ENCODE data around the gene PTGDS.

PTGDS gene

DNA sequence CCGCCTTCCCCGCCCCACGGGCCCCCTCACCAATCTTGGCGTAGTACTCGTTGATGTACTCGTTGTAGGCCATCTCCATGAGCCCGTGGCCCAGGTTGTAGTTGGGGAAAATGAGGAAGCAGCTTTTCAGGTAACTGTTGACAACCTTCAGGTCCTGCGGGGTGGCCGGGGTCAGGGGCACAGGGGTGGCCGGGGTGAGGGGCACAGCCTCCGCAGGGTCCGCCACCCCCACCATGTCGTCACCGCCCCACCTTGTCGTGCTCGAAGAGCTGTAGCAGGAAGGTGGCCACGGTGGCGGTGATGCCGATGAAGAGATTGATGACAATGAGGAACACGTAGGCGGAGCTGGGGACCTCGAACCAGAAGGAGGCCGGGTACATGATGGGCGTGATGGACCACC, 33.9 kb downstream of the PTGDS start:
- DNase-seq (ENCODE audit: low read depth), result no peak

DNA sequence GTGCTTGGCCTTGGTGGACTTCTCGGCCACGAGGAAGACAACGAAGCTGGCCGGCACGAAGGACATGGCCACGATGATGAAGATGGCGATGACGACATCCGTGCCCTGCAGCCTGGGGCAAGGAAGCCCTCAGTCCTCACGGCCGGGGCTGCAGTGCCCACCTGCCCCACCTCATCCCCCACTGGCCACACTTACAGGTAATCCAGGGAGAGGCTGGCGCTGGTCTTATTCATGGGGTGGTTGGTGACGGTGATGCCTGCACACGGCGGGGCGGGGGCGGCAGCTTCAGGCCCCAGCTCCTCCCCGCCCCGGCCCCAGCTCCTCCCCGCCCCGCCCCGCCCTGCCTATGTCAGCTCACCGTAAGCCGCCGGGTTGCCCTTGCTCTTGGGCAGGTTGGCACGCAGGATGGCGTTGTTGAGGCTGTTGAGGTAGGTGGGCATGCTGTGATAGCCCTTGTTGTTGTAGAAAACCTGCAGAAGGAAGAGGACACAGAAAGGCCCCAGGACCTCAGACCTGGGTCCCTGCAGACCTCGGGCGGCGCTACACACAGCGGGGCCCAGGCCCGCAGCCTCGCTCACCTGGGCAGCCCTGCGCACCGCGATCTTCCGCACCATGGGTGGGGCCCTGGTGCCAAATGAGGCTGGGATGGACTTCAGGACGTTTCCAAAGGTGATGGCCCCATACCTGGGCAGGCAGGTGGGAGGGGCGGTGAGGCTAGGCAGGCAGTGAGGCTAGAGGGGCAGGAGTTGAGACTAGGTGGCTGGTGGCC, 34.8 kb downstream of the PTGDS start:
- no peak for DNase-seq (ENCODE audit: low read depth)

DNA sequence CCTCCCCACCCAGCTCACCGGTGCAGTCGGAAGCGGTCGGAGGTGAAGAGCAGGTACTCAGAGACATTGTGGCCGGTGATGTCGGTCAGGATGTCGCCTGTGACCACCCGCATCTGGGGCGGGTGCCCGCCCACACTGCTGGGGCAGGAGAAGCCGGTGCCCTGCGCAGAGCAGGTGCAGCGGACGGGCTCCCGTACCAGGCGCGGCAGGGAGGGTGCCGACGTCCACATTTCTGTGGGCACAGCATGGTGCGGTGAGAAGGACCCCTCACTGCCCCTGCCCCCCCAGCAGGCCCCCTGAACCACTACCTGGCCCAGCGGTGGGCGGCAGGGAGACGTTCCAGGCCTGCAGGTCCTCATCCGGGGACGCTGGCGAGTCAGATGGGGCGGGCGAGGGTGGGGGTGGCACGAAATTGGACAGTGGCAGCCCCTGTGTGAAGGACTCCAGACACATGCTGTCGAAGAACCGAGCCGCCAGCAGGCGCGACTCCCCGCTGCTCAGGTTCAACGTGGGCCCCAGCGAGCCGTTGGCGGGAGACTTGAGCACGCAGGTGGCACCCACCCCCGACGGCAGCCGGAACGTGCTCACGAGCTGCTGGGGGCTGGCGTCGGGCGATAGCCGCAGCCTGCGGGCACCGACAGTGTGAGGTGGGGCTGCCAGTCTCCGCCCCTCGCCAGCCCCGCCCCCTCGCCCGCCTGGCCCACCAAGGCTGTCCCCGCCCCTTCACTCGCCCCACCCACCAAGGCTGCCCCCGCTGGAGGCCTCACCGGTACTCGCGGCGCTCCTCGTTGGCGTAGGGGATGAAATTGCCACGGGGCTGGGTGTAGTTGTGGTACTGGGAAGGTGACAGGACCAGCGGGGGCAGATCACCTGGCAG, 35.6 kb downstream of the PTGDS start:
- DNase-seq (ENCODE audit: low read depth), result no peak

DNA sequence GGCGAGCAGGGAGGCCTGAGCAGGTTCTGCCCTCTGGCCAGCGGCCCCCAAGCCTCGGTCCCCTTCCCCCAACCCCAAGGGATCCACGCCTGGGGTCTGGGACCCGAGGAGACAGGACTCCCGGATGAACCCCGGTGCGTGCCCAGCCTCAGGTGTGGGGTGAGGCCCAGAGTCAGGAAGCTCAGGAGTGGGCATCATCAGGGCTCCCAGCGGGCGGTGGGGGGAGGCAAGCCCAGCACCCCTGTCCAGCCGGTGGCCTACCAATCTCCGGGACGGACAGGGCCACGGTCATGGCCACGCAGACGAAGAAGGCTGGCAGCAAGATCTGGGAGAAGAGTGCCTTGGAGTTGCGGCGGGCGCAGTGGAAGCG, 36.3 kb downstream of the PTGDS start:
- no peak for DNase-seq (ENCODE audit: low read depth)

DNA sequence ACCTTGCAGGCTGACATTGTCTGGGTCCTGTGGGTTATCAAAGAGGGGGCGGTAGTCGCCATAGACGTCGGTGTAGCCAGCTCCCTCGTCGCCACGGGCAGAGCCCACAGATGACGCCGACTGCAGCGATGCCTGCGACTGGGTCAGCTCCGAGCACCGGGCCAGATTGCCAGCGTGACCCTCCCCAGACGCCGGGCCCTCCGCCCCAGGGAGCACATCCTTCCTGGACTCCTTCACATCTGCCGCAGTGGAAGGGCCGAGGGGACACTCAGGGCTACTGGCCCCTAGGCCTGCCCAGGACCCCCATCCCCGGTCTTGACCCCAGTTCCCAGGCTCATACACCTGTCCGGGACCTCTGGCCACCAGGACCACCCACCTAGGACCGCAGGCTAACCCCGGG, 36.9 kb downstream of the PTGDS start:
- no peak for DNase-seq (ENCODE audit: low read depth)

DNA sequence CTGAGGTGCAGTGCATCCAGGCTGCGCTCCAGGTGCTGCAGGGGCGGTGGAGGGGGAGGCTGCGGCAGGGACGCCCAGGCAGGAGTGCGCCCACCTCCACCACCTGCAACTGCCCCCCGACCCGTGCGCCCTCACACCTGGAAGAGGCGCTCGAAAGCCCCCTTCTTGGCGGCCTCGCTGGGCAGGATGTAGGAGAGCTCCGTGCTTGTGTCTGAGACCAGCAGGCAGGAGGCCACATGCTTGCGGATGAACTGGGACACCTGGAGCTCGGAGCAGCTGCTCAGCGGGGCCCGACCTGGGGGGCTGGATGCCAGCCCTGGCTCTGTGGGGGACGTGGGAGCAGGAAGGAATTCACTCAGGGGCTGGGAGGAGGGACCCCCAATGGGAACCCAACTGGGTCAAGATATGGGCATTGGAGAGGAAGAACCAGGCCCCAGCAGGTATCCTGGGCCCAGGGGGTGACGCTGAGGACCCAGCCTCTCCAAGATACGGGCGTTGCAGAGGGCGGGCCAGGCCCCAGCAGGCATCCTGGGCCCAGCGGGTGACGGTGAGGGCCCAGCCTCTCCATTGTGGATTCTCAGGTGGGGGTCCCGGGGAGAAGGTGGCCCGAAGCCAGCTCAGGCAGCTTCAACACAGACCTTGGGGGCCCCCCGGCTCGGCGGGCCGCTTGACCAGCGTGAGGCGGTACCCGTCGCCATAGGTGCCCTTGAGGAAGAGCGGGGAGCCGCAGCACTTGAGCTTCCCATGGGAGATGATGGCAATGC, 37.7 kb downstream of the PTGDS start:
- no peak for DNase-seq (ENCODE audit: low read depth)

DNA sequence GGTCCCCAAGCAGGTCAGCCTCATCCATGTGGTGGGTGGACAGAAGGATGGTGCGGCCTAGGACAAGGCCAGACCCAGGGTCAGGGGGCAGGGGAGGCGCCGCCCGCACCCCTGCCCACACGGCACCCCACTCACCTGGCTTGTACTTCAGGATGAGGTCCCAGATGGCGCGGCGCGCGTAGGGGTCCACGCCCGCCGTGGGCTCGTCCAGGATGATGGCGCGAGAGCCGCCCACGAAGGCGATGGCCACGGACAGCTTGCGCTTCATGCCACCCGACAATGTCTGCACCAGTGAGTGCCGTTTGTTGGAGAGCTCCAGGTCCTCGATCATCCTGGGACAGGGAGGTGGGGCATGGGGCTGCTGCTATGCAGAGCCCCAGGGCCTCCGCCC, 38.2 kb downstream of the PTGDS start:
- no peak for DNase-seq (ENCODE audit: low read depth)

DNA sequence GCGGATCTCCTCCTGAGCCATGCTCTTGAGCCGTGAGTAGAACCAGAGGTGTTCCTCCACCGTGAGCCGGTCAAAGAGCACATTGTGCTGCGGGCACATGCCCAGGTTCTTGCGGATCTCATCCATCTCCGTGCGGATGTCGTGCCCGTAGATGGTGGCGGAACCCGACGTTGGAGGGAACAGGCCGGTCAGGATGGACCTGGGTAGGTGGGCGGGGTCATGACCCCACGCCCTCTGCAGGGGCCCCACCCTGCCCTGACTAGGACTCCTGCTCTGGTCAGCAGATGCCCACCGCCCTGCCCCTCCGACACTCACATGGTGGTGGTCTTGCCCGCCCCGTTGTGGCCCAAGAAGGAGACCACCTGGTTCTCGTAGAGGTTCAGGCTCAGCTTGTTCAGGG, 38.7 kb downstream of the PTGDS start:
- no peak for DNase-seq (ENCODE audit: low read depth)

DNA sequence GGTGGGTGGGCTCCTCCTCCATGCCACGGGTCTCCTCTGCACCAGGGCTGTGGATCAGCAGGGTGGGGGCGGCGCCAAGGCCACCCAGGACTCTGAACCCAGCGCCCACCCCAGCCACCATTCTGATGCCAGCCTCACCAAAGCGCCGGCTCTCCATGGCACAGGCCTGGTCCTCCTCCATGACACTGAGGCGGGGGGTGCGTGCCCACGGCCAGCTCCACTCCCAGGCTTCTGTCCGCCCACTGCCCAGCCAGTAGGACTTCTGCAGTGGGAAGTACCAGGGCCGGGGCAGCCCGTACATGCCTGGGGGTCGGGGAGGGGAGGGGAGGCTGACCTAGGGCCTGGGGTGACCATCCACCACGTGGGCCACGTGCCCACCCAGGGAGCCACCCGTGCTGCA, 39.1 kb downstream of the PTGDS start:
- no peak for DNase-seq (ENCODE audit: low read depth)

DNA sequence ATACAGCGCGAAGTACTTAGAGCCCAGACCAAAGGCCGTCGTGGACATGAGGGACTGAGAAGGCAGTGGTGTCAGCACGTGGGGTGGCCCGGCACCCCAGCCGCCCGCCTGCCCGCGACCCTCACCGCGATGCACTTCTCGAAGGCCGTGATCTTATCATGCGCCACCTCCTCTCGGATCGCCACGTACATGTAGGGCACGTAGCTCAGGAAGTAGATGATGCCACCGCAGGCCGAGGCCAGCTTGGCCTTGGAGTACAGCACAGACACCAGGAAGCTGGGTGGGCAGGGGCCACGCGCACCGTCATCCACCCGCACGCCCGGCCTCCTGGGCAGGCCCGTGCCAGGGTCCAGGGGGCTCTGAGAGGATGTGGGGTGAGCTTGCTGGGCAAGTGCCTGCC, 39.8 kb downstream of the PTGDS start:
- no peak for DNase-seq (ENCODE audit: low read depth)

DNA sequence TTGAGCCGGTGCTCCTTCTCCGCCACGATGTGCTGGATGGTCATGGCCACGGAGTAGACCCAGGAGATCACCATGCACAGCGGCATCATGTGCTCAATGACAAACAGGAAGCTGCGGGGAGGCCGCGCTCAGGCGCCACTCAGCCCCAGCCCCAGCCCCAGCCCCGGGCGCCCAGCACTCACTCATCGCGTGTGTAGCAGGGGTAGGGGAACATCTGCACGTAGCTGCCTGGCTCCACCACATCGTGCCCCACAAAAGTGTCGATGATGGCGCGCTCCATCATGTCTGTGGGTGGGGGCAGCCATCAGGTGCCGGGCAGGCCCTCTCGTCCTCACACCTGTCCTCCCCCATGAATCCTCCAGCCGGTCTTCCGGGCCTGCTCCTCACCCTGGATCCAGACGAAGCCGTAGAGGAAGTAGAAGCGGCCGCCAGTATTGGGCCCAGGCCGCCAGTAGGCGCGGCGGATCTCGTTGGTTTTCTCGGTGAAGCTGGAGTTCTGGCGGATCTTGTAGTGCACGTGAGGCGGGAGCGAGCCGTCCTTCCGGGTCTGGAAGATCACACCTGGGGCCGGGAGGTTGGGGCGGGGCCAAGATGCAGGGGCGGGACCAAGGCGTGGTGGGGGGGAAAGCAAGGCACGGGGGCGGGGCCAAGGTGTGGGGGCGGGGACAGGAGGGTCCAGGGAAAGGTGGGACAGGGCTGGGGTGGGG, 40.6 kb downstream of the PTGDS start:
- DNase-seq (ENCODE audit: low read depth), result no peak

DNA sequence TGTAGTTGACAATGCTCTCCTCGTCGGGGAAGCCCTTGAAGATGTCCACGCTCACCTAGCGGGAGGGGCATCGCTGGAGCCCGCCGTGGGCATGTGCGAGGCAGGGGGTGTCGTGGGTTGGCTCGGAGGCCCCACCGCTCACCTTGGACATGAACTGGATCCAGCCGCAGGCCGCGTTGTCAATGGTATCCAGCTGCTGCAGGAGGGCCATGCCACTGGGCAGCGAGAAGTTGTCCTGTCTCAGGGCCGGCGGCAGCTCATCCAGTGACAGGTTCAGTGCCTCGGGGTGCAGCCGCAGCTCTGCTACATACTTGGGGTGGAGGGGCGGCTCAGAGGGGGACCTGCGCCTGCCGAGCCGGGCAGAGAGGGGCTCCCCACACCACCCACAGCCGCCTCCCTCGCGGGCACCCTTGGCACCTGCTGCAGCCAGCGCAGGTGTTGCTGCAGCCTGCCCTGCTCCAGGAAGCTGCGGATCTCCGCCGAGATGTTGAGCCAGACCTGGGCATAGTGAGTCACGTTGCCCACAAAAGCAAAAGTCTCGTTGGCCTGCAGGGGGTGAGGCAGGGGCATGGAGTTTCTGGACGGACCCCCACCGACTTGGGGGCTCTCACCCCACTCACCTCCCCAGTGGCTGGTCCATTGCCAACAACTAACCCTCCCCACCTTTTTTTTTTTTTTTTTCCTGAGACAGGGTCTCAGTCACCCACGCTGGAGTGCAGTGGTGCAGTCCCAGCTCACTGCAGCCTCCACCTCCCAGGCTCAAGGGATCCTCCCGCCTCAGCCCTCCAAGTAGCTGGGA, 41.7 kb downstream of the PTGDS start:
- DNase-seq (ENCODE audit: low read depth), result no peak

DNA sequence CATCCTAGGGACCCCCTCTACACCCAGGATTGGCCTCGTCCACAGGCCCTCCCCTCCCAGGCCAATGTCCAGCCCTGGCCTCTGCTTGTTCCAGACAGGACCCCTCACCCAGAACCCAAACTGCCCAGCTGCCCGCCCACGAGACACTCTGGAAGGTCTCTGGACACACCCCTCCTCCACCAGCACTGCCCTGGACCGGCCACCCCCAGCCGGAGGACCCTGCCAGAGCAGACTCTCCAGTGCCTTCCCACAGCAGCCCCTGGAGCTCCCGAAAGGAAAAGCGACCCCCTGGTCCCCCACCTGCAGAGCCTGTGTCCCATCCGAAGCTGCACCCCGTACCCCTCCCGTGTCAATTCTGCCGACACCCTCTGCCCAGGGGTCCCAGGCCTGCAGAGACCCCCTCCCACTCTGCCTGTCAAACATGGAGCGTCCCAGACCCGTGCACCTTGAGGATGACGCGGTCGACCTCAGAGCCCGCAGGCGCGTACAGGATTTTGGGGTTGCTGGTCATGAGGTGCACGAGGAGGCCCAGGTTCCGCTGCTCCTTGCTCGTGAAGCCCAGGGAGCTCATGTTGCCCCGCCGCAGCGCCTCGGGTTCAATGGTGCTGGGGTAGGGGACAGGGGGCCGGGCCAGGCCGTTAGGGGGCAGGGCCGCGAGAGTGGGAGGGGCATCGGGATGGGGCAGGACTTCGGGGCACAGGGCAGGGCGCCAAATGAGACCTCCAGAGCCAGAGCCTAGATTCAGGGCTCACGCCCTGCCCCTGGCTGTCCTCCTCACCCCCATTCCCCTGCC, 42.8 kb downstream of the PTGDS start:
- no peak for DNase-seq (ENCODE audit: low read depth)

DNA sequence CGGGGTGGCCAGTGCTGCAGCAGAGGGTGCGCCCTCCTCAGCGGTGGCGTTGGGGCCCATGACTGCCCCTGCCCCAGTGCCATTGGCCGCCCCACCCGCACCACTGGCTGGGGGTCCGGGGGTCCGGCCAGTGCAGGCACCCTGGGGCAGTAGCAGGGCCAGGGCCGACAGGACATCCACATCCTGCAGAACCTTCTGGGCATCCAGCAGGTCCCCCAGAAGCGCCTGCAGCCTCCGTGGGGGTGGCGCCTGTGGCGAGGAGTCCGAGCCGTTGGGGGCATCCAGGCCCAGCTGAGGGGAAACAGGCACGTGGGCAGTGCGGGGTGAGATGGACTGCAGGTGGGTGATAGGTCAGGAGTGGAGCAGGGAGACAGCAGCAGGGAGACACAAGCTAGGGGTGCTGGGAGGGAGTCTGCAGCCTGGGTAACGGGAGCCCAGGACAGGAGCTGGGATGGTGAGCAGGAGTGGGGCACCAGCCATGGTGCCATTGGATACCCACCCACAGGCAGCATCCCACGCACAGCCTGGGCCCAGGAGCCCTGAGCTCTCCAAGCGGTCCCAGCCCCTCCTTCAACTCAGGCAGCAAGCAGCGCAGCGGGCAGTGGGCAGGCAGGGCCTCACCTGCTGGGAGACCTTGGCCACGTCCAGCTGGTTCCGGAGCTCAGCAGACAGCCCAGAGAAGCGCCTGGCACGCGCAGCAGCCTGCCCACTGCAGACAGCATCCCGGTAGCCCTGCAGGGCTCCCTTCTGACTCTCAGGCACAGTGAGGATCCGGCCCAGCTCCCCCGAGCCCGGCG, 43.7 kb downstream of the PTGDS start:
- DNase-seq (ENCODE audit: low read depth), result no peak

DNA sequence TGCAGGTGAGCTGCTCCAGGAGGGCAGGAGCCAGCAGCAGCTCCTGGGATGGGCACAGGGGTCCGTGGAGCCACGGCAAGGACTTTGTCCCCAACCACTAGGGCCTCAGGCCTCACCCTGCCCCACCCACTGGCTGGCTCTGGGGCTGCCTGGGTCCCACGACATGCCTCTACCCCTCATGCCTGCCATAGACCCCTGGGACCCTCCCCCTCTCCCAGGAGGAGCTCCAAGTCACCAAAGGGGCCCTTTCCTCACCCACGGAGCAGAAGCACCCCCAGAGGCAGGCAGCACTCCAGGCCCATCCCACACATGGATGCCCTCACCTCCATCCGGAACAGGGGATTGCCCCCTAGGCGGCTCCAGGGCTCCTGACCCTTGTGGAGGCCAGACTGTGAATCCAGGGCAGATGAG, 44.3 kb downstream of the PTGDS start:
- no peak for DNase-seq (ENCODE audit: low read depth)

DNA sequence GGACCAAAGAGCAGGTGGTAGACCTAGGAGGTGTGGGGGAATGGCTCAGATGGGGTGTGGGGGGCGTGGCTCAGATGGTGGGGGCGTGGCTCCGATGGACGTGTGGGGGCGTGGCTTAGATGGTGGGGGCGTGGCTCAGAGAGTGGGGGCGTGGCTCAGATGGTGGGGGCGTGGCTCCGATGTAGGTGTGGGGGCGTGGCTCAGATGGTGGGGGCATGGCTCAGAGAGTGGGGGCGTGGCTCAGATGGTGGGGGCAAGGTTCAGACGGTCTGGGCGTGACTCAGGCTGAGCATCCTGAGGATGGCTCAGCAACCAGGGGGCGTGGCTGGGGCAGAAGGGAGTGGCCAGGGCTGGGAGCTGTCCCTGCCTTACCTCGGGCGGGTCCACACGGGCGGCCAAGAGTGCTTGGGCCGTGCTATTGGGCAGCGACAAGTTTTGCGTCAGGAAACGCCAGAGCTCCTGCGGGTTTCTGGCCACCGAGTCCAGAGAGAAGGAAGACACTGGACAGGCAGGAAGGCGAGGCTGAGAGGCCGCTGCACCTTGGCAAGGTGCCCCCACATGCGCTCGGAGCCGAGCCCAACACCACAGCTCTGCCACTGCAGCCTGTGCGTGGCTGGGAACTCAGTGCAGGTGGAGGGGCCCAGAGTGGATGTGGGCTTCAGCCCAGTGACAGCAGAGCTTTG, 44.8 kb downstream of the PTGDS start:
- peak; percentile 71 for DNase-seq (ENCODE audit: low read depth)

DNA sequence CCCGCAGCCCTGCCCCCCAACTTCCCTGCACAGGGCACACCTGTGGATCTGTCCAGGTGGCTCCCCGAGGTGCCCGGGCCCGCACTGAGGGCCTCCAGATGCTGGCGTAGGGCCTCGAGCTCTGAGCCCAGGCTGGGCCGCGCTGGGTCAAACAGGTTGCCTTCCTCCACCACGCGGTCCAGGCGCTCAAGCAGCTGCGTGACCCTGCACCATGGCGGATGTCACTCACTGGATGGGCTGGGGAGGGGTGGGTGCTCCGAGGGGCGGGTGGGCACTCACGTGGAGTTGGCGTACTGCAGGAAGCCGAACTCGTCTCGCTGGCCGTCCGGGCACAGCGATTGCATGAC, 45.3 kb downstream of the PTGDS start:
- no peak for DNase-seq (ENCODE audit: low read depth)

DNA sequence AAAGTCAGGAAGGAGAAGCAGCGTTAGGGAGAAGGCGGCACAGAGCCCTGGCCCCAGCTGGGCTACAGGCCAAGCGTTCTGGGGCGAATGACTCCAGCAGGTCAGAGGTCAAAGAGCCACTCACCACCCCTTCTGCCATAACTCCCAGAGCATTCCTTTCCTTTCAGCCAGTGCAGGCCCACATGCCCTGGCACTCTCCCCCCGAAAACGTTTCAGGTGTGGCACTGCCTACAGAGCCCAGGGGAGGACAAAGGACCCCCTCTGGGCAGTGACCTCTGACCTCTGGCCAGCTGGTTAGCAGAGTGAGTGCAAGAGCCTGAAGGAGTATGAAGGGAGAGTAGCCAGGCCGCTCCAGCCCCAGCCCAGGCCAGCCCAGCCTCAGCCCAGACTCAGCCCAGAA, 45.9 kb downstream of the PTGDS start:
- no peak for DNase-seq (ENCODE audit: low read depth)

DNA sequence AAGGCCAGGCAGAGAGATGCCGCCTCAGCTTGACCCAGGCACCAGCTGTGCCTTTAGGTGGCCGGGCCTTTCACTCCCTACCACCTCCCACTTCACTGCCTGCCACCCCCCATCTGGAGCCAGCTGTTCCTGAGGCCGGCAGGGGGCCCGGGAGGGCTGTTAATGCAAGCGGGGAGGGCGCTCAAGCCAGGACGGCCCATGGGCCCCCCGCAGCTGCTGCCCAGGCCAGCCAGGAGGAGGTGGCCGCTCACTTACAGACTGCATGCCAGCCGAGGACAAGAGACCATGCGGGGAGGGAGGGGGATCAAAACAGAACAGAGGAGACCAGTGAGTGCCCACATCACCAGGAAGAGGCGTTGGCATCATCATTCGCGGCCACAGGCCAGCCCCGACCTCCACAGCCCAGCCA, 46.3 kb downstream of the PTGDS start:
- no peak for DNase-seq (ENCODE audit: low read depth)

All from activated T-cell treated with anti-CD3 and anti-CD28 coated beads for 24 hours (primary cell).